GM18907 (cell line): ENCODE measurements around the gene JMJD1C.

Experiments
- ATAC-seq: cut with Tn5 transposase; IDR thresholded peaks from one replicate; pipeline ENCODE4 v1.9.1; 2021; ENCODE audit warnings: mild to moderate bottlenecking, moderate library complexity; ENCODE audit not compliant: unreplicated experiment

The JMJD1C gene

GRCh38 chr10:63439607-63440006 is 26.2 kb downstream of the JMJD1C start:
- no peak for ATAC-seq

GRCh38 chr10:63438506-63439498 is 27.0 kb downstream of the JMJD1C start:
- ATAC-seq, result no peak

GRCh38 chr10:63437116-63437949 is 28.4 kb downstream of the JMJD1C start:
- no peak for ATAC-seq

- ATAC-seq, result no peak
Observed at GRCh38 chr10:63436225-63436624, 29.6 kb downstream of the JMJD1C start.

GRCh38 chr10:63434866-63435854 is 30.6 kb downstream of the JMJD1C start:
- no peak for ATAC-seq

- peak; percentile 66 for ATAC-seq
Observed at GRCh38 chr10:63431962-63432797, 33.6 kb downstream of the JMJD1C start.

- ATAC-seq, result no peak
Observed at GRCh38 chr10:63430999-63431356, 34.8 kb downstream of the JMJD1C start.

GRCh38 chr10:63430091-63430998 is 35.4 kb downstream of the JMJD1C start:
- no peak for ATAC-seq

- ATAC-seq, result no peak
Observed at GRCh38 chr10:63429281-63429680, 36.5 kb downstream of the JMJD1C start.

- no peak for ATAC-seq
Observed at GRCh38 chr10:63427013-63427412, 38.8 kb downstream of the JMJD1C start.

- no peak for ATAC-seq
Observed at GRCh38 chr10:63425512-63425911, 40.3 kb downstream of the JMJD1C start.

- ATAC-seq, result no peak
Observed at GRCh38 chr10:63424576-63424975, 41.2 kb downstream of the JMJD1C start.

- no peak for ATAC-seq
Observed at GRCh38 chr10:63423494-63423893, 42.3 kb downstream of the JMJD1C start.

GRCh38 chr10:63421591-63421990 is 44.2 kb downstream of the JMJD1C start:
- ATAC-seq, result peak; percentile 96

- ATAC-seq, result no peak
Observed at GRCh38 chr10:63416376-63416775, 49.4 kb downstream of the JMJD1C start.

- no peak for ATAC-seq
Observed at GRCh38 chr10:63415640-63416244, 50.0 kb downstream of the JMJD1C start.

- ATAC-seq, result no peak
Observed at GRCh38 chr10:63414481-63415260, 51.1 kb downstream of the JMJD1C start.
